ENCODE results near the gene MOB3A.
"Not testable (repeated sequence)": the region's sequence is repeated elsewhere in the genome, so short reads cannot be mapped to it uniquely, and the experiment has no call there.

MOB3A gene

DNA sequence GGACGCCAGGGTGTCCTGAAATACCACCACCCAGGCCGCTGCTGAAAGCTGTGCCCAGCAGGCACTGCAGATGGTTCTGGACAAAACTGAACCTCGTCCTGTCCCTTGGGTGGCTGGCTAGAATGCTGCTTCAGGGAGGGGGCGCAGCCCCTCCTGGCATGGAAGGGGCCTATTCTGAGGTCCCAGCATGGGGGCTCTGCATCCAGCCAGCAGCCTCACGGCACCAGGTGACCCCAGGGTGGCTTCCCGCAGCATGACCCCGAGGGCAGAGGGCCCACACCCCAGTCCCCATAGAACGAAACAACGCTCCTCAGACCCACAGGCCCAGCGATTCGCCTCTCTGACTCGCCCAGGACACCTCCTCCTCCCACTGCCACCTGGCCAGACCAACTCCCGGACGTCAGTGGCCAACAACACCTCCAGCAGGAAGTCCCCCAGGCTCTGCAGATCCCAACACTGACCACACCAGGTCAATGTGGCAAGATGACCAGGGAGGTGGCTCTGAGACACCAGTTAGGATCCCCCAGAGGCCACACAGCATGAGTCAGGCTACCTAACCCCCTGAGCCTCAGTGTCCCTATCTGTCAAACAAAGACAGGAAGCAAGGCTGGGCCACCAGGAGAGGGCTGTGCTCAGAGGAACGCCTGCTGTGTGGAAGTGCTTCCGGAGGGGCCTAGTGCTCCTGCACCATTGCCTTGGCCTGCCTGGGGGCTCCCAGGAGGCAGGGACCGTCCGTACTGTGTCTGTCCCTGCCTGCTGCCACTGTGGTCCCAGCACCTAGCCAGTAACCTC is 51.2 kb downstream of the MOB3A start:
- DNase-seq: no peak

DNA sequence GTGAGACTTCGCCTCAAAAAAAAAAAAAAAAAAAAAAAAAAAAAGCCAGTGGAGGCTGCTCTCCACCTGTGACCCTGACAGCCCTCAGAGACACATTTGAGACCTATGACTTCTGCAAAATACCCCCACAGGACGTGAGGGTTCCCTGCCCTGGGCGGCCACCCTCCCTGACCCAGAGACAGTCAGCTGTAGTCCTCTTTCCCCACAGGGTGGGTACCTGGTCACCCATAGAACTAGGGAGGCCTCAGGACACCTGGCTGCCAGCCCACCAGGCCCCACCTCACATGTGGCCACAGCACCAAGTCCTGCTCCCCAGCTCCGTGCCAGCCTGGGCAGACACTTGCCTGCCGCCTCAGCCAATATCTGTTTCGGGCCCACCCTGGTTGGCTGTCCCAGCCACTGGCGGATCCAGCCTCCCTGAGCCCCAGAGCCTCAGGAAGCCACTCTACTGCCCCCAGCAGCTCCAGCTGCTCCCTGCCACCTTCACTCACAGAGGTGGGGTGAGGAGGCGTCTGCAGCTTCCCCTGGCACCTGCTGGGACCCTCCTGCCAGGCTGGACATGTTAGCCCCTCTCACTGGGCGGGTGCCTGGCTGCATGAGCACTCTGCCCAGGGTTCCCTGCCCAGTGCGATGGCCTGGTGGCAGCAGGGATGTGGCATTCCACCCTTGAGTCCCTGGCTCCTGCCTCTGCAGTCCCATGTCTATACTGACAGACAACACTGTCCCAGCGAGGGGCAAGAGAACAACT is 52.0 kb downstream of the MOB3A start:
- no peak for DNase-seq

DNA sequence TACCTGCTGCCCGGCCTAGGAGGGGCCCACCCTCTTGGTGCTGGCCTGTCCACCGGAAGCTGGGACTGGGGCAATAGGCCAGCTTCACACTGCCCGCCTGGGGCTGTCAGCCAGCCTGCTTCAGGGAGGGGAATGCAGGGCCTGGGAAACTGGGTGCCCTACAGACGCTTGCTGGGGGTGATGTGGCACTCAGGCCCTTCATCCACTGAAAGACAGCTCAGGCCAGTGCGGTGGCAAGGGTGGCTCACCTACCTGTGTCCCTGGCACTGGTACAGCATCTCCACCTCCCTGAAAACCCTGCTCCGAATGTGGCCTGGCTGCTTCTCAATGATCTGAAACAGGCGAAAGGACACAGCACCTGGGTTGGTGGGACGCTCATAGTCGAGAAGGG is 52.9 kb downstream of the MOB3A start:
- no peak for DNase-seq

DNA sequence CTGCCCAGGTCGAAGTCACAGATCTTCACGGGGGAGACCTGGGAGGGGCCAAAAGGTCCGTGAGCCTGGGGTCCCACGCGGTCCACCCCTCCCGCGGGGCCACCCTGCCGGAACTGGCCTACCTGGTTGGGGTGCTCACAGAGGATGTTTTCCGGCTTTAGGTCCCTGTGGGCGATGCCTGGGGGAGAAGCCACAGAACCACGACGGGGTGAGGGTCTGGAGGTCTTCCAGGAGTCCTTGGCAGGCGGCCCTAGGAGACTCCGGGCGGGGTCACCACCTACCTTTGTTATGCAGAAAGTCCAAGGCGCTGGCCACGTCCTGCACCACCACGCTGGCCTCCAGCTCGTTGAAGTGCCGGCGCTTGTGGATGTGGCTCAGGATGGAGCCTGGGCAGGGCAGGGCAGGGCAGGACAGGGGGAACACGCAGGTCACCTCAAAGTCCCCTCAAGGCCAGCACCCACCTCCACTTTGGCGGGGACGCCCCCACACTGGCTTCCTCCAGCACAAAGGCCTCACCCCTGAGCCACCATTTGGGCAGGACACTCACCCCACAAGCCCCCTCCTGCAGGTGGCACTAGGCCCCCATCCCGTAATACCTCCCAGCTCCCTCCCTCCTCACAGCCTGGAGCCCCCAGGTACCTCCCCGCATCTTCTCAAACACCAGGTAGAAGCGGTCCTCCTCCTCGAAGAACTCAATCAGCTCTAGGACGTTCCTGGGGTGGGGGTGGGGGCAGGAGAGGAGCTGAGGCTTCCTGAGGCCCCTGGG is 53.5 kb downstream of the MOB3A start:
- no peak for DNase-seq

DNA sequence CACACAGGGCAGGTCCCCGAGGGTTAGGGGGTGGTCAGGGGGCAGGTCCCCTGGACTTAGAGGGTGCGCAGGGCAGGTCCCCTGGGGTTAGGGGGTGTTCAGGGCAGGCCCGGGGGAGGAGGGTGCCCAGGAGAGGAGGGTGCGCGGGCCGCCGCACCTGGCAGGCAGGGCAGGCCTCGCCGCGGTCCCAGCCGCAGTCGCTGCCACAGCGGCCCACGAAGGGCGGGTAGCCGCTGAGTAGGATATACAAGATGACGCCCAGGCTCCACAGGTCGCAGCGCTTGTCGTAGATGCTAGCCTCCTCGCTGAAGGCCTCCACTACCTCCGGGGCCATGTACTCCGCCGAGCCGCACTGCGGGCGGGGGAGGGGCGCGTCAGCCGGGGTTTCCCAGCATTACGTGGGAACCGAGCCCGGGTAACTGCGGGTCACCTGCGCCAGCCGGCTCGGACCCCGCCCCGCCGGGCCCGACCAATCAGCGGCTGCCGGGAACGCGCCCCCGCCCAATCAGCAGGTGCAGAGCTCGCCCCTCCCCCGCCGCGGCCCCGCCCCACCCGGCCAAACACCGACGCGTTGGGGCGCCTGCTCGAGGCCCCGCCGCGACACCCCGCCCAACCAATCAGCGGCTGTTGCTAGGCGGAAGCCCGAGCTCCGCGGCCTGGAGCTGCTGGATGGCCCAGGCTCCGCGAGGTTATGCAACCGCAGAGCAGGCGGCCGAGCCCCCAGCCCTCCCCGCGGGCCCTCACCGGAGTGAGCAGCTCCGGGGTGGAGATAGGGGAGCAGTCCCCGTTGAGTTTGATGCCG is 54.2 kb downstream of the MOB3A start:
- DNase-seq: peak; percentile 79

DNA sequence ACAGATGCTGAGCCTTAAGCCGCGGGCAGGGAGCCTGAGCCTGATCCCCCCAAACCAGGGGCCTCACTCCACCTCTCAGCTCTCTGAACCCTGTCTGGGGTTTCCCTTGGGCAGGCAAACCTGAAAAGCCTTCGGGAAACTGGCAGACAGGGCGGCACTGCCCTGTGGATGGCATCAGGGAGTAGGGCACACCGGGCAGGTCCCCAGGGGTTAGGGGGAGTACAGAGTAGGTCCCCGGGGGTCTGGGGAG is 54.8 kb downstream of the MOB3A start:
- DNase-seq: no peak

DNA sequence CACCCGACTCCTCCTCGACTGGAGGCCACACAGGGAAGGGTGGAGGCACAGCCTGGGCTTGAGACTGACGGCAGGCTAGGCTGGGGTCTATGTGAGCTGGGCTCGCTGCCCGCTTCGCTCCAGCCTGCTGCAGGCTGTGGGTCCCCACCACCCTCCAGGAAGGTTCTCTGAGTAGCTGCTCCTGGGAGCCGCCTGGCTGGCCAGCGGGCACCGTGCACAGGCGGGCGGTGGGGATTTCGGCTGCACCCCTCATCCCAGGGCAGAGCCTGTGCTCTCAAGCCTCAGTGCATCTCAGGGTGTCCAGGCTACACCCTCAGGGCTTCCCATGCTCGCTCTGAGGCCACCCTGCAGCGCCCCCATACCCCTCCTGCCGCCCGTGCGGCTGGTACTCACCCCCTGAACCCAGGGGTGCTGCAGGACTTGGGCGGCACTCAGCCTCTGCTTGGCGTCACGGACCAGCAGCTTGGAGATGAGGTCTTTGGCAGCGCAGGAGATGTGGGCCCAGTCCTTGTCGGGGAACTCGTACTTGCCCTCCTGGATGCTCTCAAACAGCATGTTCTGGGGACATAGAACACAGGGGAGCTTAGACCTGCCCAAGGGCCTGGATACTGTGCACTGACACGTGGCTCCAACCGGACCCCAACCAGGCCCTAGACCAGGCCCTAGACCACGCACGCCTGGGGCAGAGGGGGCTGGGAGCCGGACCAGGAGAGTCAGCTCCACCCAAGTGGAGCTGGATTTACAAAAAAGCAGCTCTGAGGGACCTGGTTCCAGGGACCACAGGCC is 55.3 kb downstream of the MOB3A start:
- no peak for DNase-seq

DNA sequence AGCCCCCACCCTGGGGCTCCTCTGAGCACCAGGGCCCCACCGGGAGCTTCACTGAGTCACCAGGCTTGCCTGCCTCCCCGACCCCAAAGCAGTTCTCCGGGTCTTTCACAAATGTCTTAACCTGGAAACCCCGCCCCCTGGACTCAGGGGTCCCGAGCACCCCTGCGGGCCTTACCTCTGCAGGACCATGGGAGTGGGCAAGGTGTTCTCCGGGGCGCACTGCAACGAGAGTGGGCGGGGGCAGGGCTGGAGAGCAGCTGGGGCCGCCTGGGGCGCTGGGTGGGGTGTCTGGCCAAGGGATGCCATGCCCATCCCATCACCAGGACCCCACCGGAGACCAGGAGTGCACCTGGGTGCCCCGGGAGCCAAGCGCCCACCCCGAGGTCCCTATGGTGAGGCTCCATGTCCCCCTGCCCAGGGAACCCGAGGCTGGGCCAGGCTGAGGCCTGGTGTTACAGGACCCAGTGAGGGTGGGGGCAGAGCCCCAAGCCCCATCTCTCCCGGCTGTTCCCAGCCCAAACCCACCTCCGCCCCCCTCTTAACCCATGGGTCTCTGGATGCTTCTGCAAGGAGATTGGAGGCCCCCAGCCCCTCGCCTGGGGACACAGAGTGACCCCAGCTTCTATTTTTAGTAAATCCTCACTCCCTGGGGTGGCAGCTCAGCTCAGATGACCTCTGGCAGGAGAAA is 56.0 kb downstream of the MOB3A start:
- DNase-seq: no peak

DNA sequence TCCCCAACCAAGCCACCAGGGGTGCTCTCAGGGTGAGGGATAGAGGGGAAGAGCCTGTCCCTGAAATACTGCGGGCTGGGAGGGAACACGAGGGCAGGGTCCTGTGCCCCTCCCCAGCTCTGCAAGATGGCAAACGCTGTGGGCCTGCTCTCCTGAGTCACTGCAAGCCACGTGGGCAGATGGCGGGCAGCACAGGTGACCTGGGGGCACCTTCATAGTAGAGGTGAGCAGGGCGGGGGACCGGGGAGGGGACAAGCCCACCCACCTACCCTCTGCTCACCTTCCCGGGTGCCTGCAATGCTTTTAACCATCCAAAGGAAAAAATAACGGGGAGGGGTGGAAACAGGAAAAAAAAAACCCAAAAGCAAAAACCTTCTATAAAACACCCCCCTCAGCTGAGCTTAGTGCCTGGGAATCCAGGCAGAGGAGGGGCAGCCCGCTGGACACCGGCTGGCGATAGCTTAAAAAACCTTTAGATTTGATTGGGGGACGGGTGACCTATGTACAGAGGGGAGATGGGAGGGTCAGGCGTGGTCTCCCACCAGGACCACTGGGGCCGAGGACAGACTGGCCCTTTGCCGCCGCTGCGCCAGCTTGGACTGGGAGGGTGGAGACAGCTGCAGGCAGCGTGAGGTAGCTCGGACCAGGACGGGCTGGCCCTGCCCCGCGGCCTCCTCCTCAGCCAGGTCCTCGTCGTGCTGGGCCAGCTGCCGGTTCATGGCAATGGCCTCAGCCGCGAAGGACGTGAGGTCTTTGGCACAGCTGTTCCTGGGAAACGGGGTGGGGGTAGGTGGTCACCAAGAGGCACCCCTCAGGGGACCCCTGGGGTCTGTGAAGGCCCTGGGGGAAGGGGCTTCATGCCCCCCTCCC is 56.8 kb downstream of the MOB3A start:
- DNase-seq: no peak

DNA sequence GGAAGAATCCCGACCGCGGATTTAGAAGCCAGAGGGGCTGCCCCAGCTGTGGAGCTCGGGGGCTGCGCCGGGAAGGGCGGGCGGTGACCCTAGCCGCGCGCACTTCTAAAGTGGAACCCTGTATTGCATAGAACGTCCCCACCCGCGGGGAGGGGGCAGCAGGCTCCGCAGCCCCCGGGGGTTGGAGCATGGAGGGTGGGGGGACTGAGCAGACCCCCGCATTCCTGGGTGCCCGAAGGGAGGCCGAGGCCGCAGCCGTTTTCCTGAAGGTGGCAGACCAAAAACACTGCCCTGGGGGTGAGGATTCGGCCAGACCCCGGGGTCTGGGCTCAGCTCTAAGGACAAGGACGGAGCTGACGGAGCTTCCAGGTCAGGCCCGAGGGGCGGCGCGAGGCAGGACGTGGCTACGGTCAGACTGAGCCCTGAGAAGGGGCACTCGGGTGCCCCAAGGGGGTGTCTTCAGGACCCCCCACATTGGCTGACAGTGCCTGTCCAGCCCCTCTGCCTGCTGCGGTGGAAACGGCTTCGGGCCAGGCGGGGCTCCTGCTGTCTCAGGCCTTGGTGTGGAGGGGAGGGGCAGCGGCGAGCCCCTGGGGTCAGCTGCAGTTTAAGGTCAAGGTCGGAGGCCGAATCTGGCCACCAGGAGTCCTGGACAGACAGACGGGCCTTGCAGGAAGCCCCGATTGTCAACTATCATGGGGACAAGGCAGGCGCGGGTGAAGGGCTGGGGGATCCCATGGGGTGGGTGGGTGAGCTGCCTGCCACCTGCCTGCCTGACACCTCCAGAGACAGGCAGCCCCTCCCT is 57.6 kb downstream of the MOB3A start:
- no peak for DNase-seq

DNA sequence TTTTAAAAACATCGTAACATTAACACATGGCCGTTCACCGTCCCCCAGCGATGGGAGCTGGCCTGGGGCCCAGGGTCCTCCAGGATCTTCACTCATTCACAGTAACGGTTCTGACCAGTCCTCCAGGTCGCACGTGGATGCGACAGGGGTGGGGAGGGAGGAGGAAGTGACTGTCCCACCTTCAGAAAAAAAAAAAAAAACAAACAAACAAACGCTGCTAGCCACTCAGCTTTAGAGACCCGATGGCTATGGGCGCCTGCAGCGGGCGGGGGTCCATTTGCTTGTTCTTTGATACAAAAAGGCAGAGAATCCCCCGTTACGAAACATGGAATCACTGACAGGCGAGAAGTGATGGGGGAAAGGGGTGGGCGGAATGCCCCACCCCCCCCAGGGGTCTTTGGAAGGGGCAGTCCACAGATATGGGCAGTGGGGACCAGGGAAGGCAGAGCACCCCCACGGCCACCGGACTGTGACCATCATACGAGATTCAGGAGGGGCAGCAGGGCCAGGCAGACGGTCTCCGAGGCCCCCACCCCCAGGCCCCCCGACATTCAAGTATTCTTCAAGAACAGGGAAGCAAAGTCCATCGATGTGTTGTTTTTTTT is 58.4 kb downstream of the MOB3A start:
- DNase-seq: no peak

DNA sequence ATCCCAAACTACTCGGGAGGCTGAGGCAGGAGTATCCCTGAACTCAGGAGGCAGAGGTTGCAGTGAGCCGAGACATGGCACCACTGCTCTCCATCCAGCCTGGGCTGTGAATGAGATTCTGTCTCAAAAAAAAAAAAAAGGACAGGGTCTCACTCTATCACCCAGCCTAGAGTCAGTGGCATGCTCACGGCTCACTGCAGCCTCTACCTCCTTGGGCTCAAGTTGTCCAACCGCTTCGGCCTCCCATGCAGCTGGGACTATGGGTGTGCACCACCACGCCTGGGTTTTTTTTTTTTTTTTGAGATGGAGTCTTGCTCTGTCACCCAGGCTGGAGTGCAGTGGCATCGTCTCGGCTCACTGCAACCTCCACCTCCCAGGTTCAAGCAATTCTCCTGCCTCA is 59.7 kb downstream of the MOB3A start:
- no peak for DNase-seq

DNA sequence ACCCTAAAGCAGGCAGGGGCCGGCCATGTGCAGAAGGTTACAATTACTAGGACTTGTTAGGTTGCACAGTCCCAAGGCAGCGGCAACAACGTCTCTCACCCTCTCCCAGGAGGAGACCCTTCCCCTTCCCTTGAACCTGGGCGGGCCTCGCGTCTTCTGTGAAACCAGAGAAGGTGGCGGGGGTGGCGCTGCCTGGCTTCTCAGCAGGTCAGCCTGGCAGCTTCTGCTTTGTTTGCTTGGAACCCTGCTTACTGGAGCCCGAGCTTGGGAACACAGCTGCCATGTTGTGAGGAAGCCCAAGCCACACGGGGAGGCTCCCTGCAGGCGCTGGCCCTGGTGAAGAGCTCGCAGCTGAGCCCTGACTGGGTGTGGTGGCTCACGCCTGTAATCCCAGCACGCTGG is 60.5 kb downstream of the MOB3A start:
- DNase-seq: no peak

DNA sequence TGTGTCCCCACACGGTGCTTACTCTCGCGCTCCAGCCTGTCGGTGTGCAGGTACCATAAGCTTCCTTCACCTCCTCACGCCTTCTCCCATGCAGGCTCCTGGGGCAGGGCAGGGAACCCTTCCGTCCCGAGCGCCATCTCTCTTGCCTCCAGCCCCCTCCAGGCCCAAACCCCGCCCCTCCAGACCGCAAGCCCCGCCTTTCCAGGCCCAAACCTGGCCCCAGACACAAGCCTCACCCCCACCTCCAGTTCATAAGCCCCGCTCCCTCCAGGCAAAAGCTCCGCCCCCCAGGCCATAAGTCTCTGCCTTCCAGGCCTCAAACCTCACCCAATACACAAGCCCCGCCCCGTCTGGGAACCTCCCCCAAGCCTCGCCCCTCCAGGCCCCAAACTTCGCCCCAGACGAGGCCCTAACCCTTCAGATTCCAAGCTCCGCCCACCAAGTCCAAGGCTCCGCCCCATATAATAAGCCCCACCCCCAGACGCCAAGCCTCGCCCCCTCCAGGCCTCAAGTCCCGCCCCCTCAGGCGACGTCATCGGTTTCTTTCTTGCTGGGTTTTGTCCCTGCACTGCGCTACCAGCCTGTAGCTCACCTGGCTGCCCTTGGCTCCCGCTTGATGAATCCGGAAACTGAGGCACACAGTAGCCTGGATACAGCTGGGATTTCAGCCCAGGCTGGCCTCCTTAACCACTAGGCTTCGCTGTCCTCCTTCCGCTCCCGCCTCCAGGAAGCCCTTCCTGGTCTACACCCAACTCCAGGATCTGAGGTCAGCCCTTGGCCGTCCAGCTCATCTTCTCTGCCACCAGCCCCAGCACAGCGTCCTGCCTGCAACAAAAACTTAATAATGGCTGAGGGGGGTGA is 61.2 kb downstream of the MOB3A start:
- DNase-seq: no peak

DNA sequence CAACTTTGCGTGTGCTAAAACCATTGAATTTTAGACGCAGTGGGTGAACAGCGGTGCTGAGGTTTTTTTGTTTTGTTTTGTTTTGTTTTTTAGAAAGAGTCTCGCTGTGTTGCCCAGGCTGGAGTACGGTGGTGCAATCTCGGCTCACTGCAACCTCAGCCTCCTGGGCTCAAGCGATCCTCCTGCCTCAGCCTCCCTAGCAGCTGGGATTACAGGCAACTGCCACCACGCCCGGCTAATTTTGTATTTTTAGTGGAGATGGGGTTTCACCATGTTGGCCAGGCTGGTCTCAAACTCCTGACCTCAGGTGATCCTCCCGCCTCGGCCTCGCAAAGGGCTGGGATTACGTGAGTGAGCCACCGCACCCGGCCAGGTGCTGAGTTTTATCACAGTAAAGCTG is 61.9 kb downstream of the MOB3A start:
- DNase-seq: not testable (repeated sequence)

DNA sequence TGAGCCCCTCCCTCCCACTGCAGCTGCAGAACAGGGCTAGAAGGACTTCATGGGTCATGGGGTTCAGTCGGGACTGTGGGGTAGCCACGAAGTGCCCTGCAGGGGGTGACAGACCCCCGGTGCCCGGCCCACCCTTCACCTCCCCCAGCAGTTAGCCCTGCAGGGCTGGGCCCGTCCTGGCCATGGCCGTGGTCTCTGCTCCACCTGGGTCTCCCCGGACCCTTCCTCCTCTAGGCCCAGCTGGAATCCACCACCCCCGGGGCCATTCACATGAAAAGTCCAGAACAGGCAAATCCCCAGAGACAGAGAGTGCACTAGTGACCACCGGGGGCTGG is 62.3 kb downstream of the MOB3A start:
- DNase-seq: no peak

DNA sequence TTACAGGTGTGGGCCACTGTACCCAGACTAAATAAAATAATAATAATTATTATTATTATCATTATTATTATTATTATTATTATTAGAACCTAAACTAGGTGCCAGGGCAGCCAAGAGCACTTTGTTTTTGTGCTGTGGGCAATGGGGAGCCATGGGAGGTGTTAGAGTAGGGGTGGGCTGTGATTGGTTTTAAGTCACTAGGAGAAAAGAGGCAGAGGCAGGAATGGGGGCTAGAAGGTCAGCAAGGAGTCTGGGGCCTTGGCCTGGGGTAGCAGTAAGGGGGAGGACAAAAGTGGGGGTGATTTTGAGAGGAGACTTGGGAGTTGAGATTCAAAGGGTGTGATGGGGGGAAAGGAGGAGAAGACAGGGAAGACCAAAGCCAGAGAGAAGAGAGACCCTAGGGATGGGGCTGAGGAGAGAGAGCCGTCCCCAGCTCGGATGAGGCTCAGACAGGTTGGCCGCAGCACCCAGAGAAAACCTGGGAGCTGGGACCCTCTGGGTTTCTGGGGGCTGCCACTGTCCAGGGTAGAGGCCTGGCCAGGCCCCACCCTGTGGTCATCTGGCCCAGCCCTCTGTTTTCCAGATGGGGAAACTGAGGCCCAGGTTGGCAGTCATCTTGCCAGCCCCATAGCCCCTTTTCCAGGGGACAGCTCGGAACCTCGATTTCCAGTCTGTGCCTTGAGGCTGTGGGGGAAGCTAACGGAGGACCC is 62.9 kb downstream of the MOB3A start:
- no peak for DNase-seq

Measured in NCI-H1417 treated with DMSO at 0.1 percent for 48 hours (cell line).